Panc1 (cell line): ENCODE results near the gene DNAJB13. TPM values are rescaled to one million over a fixed set of nuclear protein-coding genes. Genes with fewer than 3 reads are reported as not detected.
A peak's percentile ranks its signal among the peaks of the same experiment; 100 is the strongest.

Experiments
- ATAC-seq: fragments of 200-7000 bp; cut with Tn5 transposase; 2 replicates; pipeline ENCODE4 v1.9.1; 2020; ENCODE audit warnings: mild to moderate bottlenecking, moderate library complexity
- BruUV-seq: library from RNA; stranded (reverse); fragments of 400-500 nt; replicated peaks from 2 replicates; lab custom pipeline; 2021; lab: Mats Ljungman, UMichigan
- CTCF ChIA-PET: fragments of 300-600 bp; sonication (Branson Sonifier 250); formaldehyde crosslinking; loops from one replicate; lab custom pipeline; 2022; ENCODE audit warnings: antibody characterized with exemption; lab: Charles Lee
- POLR2A ChIA-PET: fragments of 300-600 bp; sonication (Branson Sonifier 250); formaldehyde crosslinking; loops from one replicate; lab custom pipeline; 2022; ENCODE audit warnings: antibody characterized with exemption; lab: Charles Lee
- DNase-seq: peaks from one replicate; pipeline ENCODE4 v3.0.0-alpha.2; 2010; ENCODE audit warnings: low read depth, low spot score
- H3K27ac ChIP-seq: 2 replicates; pipeline ENCODE4 v1.5.1; 2011; ENCODE audit warnings: mild to moderate bottlenecking, low read length, inconsistent platforms
- H3K27me3 ChIP-seq: fragments of 200-500 bp; sonication (Bioruptor generic); 2 replicates; pipeline ENCODE4 v1.6.0; 2014; ENCODE audit warnings: low read length, inconsistent platforms; ENCODE audit not compliant: control insufficient read depth, insufficient read depth
- H3K36me3 ChIP-seq: fragments of 200-500 bp; sonication (Bioruptor generic); 2 replicates; pipeline ENCODE4 v1.5.1; 2014; ENCODE audit warnings: inconsistent platforms, mild to moderate bottlenecking, low read length, moderate library complexity; ENCODE audit not compliant: control insufficient read depth, insufficient read depth
- H3K4me1 ChIP-seq: 2 replicates; pipeline ENCODE4 v1.5.1; 2011; ENCODE audit warnings: inconsistent platforms, mild to moderate bottlenecking, low read length, moderate library complexity; ENCODE audit not compliant: control insufficient read depth, insufficient read depth
- H3K4me3 ChIP-seq, 2 experiments: 2 replicates each; pipeline ENCODE4 v1.5.1; 2011 to 2012; ENCODE audit warnings: low read depth in 2 of 2, low read length in 2 of 2, mild to moderate bottlenecking in 2 of 2, inconsistent platforms in 1 of 2, moderate library complexity in 1 of 2
- H3K9me3 ChIP-seq: fragments of 200-500 bp; sonication (Bioruptor generic); 2 replicates; pipeline ENCODE4 v1.5.1; 2014; ENCODE audit warnings: low read depth, mild to moderate bottlenecking, inconsistent platforms, low read length, moderate library complexity; ENCODE audit not compliant: control insufficient read depth, insufficient read depth
- POLR2AphosphoS5 ChIP-seq: IDR thresholded peaks from 2 replicates; pipeline ENCODE4 v1.6.1; 2012; ENCODE audit warnings: mild to moderate bottlenecking, low read depth, low read length, moderate library complexity
- SIN3A ChIP-seq: IDR thresholded peaks from 2 replicates; pipeline ENCODE4 v1.6.1; 2012; ENCODE audit warnings: low read depth, mild to moderate bottlenecking, low read length, moderate library complexity, borderline replicate concordance; ENCODE audit not compliant: insufficient read depth
- TCF7L2 ChIP-seq: IDR thresholded peaks from 2 replicates; pipeline ENCODE4 v1.6.1; 2011; ENCODE audit warnings: mild to moderate bottlenecking, low read depth, low read length, inconsistent platforms
- in situ Hi-C: cut with HindIII; loops from 2 replicates; pipeline ENCODE4 v1.10.0; 2016; ENCODE audit warnings: low sequenced_read_pairs, low pct_unique_long_range_greater_than_20kb
- intact Hi-C: fragments of 100-400 bp; cut with micrococcal nuclease; formaldehyde crosslinking; loops from one replicate; pipeline ENCODE4 v1.10.0; 2022; ENCODE audit not compliant: unreplicated experiment
- total RNA-seq: library from RNA; stranded (reverse); gene quantifications from one replicate; pipeline ENCODE4 v1.2.1, GENCODE V29; 2021; ENCODE audit not compliant: unreplicated experiment
- TF ChIP-seq, protein P1 (sequence below): fragments of 450-650 bp; IDR thresholded peaks from 2 replicates; pipeline ENCODE4 v1.5.1; 2017; ENCODE audit warnings: mild to moderate bottlenecking
- TF ChIP-seq, protein P2 (sequence below), 2 experiments: IDR thresholded peaks; 2 replicates each; pipeline ENCODE4 v1.6.1; 2011 to 2012; ENCODE audit warnings: low read depth in 2 of 2, control low read depth in 1 of 2, low read length in 1 of 2, mild to moderate bottlenecking in 1 of 2, moderate library complexity in 1 of 2; ENCODE audit not compliant: insufficient read depth in 1 of 2

The DNAJB13 gene
- total RNA-seq, 1 experiment from 2014 or later, result not detected

DNA sequence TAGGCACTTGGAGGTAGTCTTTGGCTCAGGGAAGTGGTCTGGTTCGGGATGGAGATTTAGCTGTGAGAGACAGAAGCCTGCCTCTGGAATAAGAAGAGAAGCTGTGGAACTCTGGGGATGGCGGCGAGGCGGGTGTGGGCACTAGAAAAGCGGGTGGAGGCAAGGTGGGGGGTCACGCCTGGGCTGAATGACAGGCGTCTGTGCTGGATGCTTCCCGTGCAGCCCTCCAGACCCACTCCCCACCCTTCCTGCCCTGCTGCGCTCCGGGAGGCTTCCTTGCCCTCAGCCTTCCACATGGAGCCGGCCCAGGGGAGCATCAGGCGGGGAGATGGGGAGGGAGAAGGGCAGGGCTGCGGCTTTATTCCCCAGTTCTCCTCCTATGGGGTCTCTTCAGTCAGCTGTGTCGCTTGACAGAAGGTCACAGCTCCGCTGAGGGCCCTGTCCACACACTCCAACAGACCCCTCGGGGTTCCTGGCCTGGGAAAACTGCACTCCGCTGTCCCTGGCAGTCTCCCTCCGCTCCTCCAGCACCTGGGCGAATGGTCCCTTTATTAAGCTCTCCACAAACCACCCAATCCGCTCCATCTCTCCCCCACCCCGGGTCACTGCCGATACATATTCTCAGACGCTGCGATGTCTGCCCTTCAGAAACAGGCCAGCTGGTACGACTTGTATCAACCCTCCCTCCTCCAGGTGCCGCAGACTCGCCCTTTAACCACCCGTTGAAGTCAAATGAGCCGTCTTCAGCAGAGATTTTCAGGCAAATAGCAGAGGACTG, 6.2 kb downstream of the DNAJB13 start:
- POLR2A ChIA-PET, result no interaction called here
- Histone ChIP-seq H3K4me1 (no peaks in the 10 kb centered on the region), H3K27ac (no peak overlapping the region), H3K4me3 (no peak overlapping the region), H3K9me3 (no peaks in the 10 kb centered on the region), H3K27me3 (no peaks in the 10 kb centered on the region), H3K36me3 (no peaks in the 10 kb centered on the region)
- no TSS peak for BruUV-seq
- ATAC-seq (no peak), DNase-seq (no peak)
- in situ Hi-C loops (no loop called here), intact Hi-C loops (no loop called here)
- TF ChIP-seq, protein P1, sequence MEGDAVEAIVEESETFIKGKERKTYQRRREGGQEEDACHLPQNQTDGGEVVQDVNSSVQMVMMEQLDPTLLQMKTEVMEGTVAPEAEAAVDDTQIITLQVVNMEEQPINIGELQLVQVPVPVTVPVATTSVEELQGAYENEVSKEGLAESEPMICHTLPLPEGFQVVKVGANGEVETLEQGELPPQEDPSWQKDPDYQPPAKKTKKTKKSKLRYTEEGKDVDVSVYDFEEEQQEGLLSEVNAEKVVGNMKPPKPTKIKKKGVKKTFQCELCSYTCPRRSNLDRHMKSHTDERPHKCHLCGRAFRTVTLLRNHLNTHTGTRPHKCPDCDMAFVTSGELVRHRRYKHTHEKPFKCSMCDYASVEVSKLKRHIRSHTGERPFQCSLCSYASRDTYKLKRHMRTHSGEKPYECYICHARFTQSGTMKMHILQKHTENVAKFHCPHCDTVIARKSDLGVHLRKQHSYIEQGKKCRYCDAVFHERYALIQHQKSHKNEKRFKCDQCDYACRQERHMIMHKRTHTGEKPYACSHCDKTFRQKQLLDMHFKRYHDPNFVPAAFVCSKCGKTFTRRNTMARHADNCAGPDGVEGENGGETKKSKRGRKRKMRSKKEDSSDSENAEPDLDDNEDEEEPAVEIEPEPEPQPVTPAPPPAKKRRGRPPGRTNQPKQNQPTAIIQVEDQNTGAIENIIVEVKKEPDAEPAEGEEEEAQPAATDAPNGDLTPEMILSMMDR, result no peak
- no peak for TF ChIP-seq TCF7L2
- TF ChIP-seq, protein P2, sequence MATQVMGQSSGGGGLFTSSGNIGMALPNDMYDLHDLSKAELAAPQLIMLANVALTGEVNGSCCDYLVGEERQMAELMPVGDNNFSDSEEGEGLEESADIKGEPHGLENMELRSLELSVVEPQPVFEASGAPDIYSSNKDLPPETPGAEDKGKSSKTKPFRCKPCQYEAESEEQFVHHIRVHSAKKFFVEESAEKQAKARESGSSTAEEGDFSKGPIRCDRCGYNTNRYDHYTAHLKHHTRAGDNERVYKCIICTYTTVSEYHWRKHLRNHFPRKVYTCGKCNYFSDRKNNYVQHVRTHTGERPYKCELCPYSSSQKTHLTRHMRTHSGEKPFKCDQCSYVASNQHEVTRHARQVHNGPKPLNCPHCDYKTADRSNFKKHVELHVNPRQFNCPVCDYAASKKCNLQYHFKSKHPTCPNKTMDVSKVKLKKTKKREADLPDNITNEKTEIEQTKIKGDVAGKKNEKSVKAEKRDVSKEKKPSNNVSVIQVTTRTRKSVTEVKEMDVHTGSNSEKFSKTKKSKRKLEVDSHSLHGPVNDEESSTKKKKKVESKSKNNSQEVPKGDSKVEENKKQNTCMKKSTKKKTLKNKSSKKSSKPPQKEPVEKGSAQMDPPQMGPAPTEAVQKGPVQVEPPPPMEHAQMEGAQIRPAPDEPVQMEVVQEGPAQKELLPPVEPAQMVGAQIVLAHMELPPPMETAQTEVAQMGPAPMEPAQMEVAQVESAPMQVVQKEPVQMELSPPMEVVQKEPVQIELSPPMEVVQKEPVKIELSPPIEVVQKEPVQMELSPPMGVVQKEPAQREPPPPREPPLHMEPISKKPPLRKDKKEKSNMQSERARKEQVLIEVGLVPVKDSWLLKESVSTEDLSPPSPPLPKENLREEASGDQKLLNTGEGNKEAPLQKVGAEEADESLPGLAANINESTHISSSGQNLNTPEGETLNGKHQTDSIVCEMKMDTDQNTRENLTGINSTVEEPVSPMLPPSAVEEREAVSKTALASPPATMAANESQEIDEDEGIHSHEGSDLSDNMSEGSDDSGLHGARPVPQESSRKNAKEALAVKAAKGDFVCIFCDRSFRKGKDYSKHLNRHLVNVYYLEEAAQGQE (IDR thresholded peaks at IDR 0.05; ENCODE audit: insufficient read depth in 1 of 2, low read depth in 2 of 2, low read length in 1 of 2), result no peak
- no peak for TF ChIP-seq POLR2AphosphoS5
- TF ChIP-seq SIN3A, result no peak
- CTCF ChIA-PET, result interaction anchor here (0.7 to 1.1 kb wide), 3 partner anchors 26 to 299 kb away, joined by 3 to 7 read pairs (median 4); no protein-coding TSS in a partner anchor

DNA sequence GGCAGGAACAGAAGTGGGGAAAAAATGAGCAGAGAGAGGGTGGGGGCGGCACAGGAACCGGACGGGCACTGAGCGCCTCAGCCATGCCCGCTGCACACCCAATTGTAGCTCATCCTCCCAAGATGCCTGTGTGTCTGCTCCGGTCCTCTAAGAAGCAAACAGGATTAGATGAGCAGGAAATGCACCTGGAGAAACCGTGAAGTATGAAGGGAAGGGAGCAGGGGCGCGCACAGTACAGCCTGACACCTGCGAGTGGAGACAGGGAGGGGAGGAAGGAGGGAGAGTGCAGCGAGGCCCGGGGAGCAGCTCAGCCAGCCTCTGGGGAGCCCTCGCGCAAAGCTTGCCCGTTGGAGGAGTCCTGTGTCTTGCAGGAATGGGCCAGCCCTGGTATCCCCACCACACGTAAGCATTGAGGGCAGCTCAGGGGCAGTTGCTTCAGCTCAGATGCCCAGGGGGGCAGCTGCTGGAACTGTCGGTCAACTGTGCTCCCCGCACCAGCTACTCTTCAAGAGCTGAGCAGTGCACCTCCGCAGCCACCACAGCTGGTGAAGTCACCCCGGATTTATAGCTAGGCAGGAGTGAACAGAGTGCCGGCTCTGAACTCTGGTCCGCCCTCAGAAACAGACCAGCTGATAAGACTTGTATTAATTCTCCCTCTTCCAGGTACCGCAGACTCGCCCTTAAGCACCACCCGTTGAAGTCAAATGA, 7.0 kb downstream of the DNAJB13 start:
- no TSS peak for BruUV-seq
- POLR2A ChIA-PET, result interaction anchor here (0.5 kb wide), 1 partner anchor 9 kb away, joined by 3 read pairs; no protein-coding TSS in a partner anchor
- ATAC-seq (peak; percentile 16; the same call in 1 of the 2 replicates), DNase-seq (no peak)
- Histone ChIP-seq H3K27ac (no peak overlapping the region), H3K36me3 (no peaks in the 10 kb centered on the region), H3K4me3 (no peak overlapping the region), H3K27me3 (no peaks in the 10 kb centered on the region), H3K4me1 (no peaks in the 10 kb centered on the region), H3K9me3 (no peaks in the 10 kb centered on the region)
- TF ChIP-seq POLR2AphosphoS5, result no peak
- CTCF ChIA-PET, result interaction anchor here (1.1 kb wide), 1 partner anchor 298 kb away, joined by 3 read pairs; no protein-coding TSS in a partner anchor
- in situ Hi-C loops, result no loop called here
- intact Hi-C loops, result no loop called here
